ENCODE measurements around the gene KIAA1549. TPM values are rescaled to one million over a fixed set of nuclear protein-coding genes. Genes with fewer than 3 reads are reported as not detected.
A peak's percentile ranks its signal among the peaks of the same experiment; 100 is the strongest.

Gene KIAA1549
- total RNA-seq, 1 donor from 2014 or later, result 5.8 TPM

DNA sequence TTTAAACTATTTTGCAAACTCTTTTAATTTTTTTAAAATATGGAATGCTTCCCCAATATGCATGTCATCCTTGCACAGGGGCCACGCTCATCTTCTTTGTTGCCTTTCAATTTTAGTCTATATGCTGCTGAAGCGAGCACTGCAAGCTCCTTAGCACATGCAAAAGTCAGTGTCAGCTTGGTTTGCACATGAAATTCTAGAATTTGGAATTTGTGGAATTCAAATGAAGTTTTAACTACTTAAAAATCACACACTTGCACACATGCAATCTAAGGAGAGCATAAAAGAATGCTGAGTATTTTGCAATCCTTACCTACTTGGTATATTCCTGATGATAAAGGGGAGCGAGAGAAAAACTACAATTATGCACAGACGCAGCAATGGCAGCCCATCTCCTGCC is 104.9 kb downstream of the KIAA1549 start:
- H3K36me3 ChIP-seq (ENCODE audit: control insufficient read depth, insufficient read depth, low read length), result no peaks in the 10 kb centered on the region
- H3K27me3 ChIP-seq (ENCODE audit: control insufficient read depth, insufficient read depth, low read length), result no peaks in the 10 kb centered on the region
- H3K4me3 ChIP-seq (ENCODE audit: low read depth, low read length), result no peak overlapping the region
- TF ChIP-seq CTCF (IDR thresholded peaks at IDR 0.05; ENCODE audit: insufficient read depth, low read length, poor library complexity, severe bottlenecking), result no peak
- no peak for DNase-seq (ENCODE audit: low read depth)

DNA sequence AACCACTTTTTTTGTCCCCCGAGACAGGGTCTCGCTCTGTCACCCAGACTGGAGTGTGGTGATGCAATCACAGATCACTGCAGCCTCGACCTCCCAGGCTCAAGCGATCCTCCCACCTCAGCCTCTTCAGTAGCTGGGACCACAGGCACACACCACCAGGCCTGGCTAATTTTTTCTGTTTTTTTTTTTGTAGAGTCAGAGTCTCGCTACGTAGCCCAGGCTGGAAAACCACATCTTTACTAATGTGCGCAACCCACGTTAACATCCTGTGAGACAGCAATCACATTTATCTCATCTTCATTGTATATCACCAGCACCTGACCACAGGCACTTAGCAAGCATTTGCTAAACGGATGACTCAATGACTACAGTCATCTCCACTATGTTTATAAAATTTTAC is 105.4 kb downstream of the KIAA1549 start:
- DNase-seq (ENCODE audit: low read depth), result peak; percentile 90
- no peaks in the 10 kb centered on the region for H3K36me3 ChIP-seq (ENCODE audit: control insufficient read depth, insufficient read depth, low read length)
- no peaks in the 10 kb centered on the region for H3K27me3 ChIP-seq (ENCODE audit: control insufficient read depth, insufficient read depth, low read length)
- no peak overlapping the region for H3K4me3 ChIP-seq (ENCODE audit: low read depth, low read length)
- no peak for TF ChIP-seq CTCF (IDR thresholded peaks at IDR 0.05; ENCODE audit: insufficient read depth, low read length, poor library complexity, severe bottlenecking)

DNA sequence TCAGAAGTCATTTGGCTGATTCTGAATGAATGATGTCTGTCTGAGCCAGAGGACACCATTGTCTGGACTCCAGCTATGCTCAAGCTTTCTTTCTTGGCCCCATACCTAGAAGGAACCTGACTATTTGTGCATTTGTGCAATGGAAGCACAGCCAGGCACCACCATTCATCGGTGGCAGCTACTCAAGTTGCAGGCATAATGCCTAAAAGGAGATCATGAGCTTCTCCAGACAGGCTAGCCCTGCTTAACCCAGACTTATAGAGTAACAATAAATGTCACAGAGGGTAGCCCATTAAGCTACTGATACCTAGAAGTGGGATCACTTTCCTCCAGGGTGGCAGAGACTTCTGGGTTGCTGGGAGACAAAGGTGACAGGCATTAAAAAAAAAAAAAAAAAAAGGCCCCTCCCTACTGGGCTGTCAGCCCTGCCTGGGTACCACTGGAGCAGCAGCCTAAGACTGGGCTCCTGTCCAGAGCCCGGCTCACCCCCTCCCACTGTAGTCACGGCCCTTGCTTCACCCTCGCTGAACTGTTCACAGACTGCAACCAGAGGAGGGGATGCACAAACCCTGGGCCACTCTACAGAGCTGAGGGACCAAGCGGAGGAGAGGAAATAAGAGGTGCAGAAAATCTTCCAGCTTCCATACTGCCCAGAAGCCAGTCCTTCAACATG is 107.8 kb downstream of the KIAA1549 start:
- Histone ChIP-seq H3K4me3 (ENCODE audit: low read depth, low read length) (no peak overlapping the region), H3K36me3 (ENCODE audit: control insufficient read depth, insufficient read depth, low read length) (no peaks in the 10 kb centered on the region), H3K27me3 (ENCODE audit: control insufficient read depth, insufficient read depth, low read length) (no peaks in the 10 kb centered on the region)
- TF ChIP-seq CTCF (IDR thresholded peaks at IDR 0.05; ENCODE audit: insufficient read depth, low read length, poor library complexity, severe bottlenecking), result no peak
- DNase-seq (ENCODE audit: low read depth), result no peak

- Histone ChIP-seq H3K27me3 (ENCODE audit: control insufficient read depth, insufficient read depth, low read length) (no peaks in the 10 kb centered on the region), H3K36me3 (ENCODE audit: control insufficient read depth, insufficient read depth, low read length) (no peaks in the 10 kb centered on the region), H3K4me3 (ENCODE audit: low read depth, low read length) (no peak overlapping the region)
- TF ChIP-seq CTCF (IDR thresholded peaks at IDR 0.05; ENCODE audit: insufficient read depth, low read length, poor library complexity, severe bottlenecking), result no peak
- DNase-seq (ENCODE audit: low read depth), result no peak
Observed at GRCh38 chr7:138872576-138872975, 108.6 kb downstream of the KIAA1549 start.

- Histone ChIP-seq H3K36me3 (ENCODE audit: control insufficient read depth, insufficient read depth, low read length) (no peaks in the 10 kb centered on the region), H3K27me3 (ENCODE audit: control insufficient read depth, insufficient read depth, low read length) (no peaks in the 10 kb centered on the region), H3K4me3 (ENCODE audit: low read depth, low read length) (no peak overlapping the region)
- no peak for TF ChIP-seq CTCF (IDR thresholded peaks at IDR 0.05; ENCODE audit: insufficient read depth, low read length, poor library complexity, severe bottlenecking)
- DNase-seq (ENCODE audit: low read depth), result no peak
Observed at GRCh38 chr7:138871814-138872090, 109.4 kb downstream of the KIAA1549 start.

DNA sequence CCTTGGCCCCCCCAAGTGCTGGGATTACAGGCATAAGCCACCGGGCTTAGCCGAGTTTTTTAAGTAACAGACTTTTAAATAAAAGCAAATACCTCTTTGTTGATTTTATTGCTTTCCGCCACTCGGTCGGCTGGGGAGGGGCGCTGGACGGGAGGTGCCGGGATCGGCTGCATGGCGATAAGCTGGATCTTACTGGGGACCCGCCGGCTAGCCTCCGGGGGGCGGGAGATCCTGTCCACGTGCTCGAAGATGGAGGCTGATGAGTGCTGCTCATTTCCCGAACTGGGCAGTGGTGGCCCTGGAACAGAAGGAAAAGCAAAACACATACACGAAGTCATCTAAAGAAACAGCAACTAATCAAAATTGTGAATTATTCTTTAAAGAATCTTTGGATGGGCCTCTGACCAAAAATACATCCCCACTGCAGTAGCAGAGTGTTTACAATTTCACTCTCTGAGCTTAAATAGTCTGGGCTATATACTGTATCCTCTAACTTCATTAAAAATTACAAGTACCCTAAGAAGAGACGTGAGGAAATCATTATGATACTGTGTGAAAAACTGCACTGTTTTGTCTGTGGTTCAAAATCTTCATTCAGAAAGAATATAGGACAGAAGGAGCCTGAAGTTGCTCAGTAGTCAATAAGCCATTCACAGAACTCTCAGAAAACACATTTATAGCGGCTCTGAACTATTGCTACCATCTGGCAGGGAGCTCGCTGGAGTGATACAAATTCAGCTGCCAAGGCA is 110.0 kb downstream of the KIAA1549 start:
- no peak for DNase-seq (ENCODE audit: low read depth)
- no peaks in the 10 kb centered on the region for H3K27me3 ChIP-seq (ENCODE audit: control insufficient read depth, insufficient read depth, low read length)
- no peaks in the 10 kb centered on the region for H3K36me3 ChIP-seq (ENCODE audit: control insufficient read depth, insufficient read depth, low read length)
- TF ChIP-seq CTCF (IDR thresholded peaks at IDR 0.05; ENCODE audit: insufficient read depth, low read length, poor library complexity, severe bottlenecking), result no peak
- H3K4me3 ChIP-seq (ENCODE audit: low read depth, low read length), result no peak overlapping the region
